Keratinocyte (primary cell): ENCODE results near the gene OSBPL10.

Experiments used
- EZH2 ChIP-seq: IDR thresholded peaks from one replicate; pipeline ENCODE4 v1.6.1; 2012; ENCODE audit warnings: inconsistent platforms, mild to moderate bottlenecking, low read length, moderate library complexity
- TF ChIP-seq, protein P1 (sequence below), 3 experiments: IDR thresholded peaks in 1 of 3; conservative IDR thresholded peaks in 1 of 3; optimal IDR thresholded peaks in 1 of 3; 2 replicates in 2 of 3; 3 replicates in 1 of 3; pipeline versions ENCODE3 to v1.5.1; 2011; ENCODE audit warnings: low read length in 3 of 3, mild to moderate bottlenecking in 3 of 3, moderate library complexity in 2 of 3, control low read depth in 1 of 3, inconsistent platforms in 1 of 3; ENCODE audit not compliant: insufficient read depth in 2 of 3; ENCODE audit errors: extremely low read depth in 1 of 3

DNA sequence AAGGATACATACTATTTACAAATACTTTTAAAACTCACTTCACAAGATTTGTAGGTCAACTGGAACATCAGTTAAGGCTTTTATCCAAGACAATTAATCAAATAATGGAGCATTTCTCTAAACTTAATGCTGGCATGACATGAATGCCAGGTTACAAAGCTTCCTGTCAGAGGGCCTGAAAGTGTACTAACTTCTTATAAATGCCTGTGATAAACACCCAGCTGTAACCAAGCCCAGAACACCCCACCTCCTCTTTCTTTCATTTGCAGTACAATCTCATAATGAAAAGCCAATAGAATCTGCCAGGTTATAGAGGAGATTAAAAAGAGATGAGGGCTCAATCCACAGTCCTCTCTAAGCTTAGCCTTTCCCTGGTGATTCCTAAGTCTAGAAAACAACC, 214.4 kb downstream of the OSBPL10 start:
- no peak for TF ChIP-seq EZH2
- TF ChIP-seq, protein P1, sequence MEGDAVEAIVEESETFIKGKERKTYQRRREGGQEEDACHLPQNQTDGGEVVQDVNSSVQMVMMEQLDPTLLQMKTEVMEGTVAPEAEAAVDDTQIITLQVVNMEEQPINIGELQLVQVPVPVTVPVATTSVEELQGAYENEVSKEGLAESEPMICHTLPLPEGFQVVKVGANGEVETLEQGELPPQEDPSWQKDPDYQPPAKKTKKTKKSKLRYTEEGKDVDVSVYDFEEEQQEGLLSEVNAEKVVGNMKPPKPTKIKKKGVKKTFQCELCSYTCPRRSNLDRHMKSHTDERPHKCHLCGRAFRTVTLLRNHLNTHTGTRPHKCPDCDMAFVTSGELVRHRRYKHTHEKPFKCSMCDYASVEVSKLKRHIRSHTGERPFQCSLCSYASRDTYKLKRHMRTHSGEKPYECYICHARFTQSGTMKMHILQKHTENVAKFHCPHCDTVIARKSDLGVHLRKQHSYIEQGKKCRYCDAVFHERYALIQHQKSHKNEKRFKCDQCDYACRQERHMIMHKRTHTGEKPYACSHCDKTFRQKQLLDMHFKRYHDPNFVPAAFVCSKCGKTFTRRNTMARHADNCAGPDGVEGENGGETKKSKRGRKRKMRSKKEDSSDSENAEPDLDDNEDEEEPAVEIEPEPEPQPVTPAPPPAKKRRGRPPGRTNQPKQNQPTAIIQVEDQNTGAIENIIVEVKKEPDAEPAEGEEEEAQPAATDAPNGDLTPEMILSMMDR (optimal IDR thresholded peaks at IDR 0.05 in 1 of 3, IDR thresholded peaks at IDR 0.05 in 1 of 3, conservative IDR thresholded peaks at IDR 0.05 in 1 of 3; ENCODE audit: extremely low read depth in 1 of 3, insufficient read depth in 2 of 3, low read length in 3 of 3): no peak
